WI38 (cell line): Measurements from ENCODE around the gene MRS2.
"Not testable (repeated sequence)": the region's sequence is repeated elsewhere in the genome, so short reads cannot be mapped to it uniquely, and the experiment has no call there.

Experiments used
- H3K4me3 ChIP-seq: 2 replicates; pipeline ENCODE4 v1.5.1; 2011; ENCODE audit warnings: low read depth, mild to moderate bottlenecking, control low read depth, low read length
- TF ChIP-seq, protein P1 (sequence below): IDR thresholded peaks from 2 replicates; pipeline ENCODE4 v1.5.1; 2012; ENCODE audit warnings: low read depth, mild to moderate bottlenecking, control low read depth, low read length

The MRS2 gene

DNA sequence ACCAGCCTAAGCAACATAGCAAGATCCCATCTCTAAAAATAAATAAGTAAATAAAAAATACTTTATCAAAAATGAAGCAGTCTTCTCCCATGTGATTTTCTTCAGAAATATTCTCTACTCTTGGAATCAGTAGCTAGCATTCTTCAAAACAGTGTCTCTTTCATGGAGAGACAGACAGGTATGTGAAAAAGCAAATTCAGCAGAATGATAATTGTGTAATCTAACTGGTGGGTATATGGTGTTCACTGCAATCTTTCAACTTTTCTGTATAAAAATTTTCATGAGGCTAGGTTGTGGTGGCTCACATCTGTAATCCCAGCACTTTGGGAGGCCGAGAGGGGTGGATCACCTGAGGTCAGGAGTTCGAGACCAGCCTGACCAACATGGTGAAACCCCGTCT lies 7.9 kb downstream of the MRS2 start:
- TF ChIP-seq, protein P1, sequence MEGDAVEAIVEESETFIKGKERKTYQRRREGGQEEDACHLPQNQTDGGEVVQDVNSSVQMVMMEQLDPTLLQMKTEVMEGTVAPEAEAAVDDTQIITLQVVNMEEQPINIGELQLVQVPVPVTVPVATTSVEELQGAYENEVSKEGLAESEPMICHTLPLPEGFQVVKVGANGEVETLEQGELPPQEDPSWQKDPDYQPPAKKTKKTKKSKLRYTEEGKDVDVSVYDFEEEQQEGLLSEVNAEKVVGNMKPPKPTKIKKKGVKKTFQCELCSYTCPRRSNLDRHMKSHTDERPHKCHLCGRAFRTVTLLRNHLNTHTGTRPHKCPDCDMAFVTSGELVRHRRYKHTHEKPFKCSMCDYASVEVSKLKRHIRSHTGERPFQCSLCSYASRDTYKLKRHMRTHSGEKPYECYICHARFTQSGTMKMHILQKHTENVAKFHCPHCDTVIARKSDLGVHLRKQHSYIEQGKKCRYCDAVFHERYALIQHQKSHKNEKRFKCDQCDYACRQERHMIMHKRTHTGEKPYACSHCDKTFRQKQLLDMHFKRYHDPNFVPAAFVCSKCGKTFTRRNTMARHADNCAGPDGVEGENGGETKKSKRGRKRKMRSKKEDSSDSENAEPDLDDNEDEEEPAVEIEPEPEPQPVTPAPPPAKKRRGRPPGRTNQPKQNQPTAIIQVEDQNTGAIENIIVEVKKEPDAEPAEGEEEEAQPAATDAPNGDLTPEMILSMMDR: no peak
- H3K4me3 ChIP-seq: no peak overlapping the region

DNA sequence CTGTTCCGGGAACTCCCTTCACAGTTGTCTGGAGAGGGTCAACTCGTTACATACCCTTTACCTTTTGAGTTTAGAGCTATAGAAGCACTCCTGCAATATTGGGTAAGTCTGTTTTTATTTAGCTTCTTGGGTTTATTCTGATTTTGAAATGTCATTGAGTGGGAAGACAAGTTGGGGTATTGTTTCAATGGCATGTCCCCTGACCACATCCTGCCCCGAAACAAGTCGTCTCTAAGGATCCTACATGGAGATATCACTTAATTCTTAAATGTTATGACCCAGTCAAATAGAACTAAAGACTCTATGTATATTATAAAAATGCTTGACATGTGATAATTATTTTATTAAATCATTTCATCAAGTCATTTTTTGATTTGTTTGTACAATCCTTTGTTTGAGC lies 9.6 kb downstream of the MRS2 start:
- TF ChIP-seq, protein P1: no peak
- H3K4me3 ChIP-seq: no peak overlapping the region

DNA sequence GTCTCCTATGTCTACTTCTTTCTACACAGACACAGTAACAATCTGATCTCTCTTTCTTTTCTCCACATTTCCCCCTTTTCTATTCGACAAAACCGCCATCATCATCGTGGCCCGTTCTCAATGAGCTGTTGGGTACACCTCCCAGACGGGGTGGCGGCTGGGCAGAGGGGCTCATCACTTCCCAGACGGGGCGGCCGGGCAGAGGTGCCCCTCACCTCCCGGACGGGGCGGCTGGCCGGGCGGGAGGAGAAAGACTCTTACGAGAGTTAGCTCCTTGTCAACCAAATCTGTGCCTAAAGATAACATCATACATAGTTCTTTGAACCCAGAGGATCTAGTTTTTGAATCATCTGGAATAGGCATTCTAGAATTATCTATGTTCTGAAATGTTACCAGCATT lies 11.8 kb downstream of the MRS2 start:
- H3K4me3 ChIP-seq: not testable (repeated sequence)

DNA sequence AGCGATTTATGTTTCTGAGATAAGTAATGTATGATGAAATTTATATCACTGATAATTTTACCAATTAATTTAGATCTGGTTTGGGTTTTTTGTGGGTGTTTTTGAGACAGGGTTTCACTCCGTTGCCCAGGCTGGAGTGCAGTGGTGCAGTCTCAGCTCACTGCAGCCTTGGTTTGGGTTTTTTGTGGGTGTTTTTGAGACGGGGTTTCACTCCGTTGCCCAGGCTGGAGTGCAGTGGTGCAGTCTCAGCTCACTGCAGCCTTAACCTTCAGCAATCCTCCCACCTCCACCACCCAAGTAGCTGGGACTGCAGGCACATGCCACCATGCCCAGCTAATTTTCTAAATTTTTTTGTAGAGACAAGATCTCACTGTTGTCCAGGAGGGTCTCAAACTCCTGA lies 13.0 kb downstream of the MRS2 start:
- no peak overlapping the region for H3K4me3 ChIP-seq
- TF ChIP-seq, protein P1: no peak

DNA sequence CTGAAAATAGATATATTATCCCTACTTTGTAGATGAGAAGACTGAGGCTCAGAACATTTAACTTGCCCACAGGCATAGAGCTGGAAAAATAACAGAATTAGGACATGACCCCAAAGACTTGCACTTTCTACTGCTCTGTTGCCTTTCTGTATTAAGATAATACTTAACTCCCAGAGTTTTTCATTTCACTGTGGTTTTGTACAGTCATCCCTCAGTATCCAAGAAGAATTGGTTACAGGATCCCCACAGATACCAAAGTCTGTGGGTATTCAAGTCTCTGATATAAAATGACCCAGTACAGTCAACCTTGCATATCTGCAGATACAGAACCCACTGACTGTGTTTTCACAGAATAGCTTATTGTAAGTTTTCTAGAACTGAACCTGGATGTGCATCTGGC lies 16.8 kb downstream of the MRS2 start:
- TF ChIP-seq, protein P1: no peak
- H3K4me3 ChIP-seq: no peak overlapping the region

DNA sequence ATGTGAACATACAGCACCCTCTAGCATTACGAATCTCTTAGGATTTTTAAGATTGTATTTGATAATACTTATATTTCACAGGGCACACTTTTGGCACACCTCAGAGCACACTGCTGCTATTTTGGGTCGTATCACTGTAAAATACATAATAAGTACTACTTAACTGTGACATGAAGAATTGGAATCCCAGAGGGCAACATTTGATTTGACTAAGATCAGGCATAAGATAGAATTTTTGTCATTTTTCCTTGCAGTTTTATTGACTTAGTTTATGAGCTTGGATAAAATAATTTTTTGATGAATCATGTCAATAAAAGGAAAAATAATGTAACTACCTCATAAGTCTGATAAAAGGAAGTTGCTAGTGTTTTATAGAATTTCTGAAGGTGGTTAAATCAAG lies 22.4 kb downstream of the MRS2 start:
- TF ChIP-seq, protein P1: no peak
- H3K4me3 ChIP-seq: no peak overlapping the region

DNA sequence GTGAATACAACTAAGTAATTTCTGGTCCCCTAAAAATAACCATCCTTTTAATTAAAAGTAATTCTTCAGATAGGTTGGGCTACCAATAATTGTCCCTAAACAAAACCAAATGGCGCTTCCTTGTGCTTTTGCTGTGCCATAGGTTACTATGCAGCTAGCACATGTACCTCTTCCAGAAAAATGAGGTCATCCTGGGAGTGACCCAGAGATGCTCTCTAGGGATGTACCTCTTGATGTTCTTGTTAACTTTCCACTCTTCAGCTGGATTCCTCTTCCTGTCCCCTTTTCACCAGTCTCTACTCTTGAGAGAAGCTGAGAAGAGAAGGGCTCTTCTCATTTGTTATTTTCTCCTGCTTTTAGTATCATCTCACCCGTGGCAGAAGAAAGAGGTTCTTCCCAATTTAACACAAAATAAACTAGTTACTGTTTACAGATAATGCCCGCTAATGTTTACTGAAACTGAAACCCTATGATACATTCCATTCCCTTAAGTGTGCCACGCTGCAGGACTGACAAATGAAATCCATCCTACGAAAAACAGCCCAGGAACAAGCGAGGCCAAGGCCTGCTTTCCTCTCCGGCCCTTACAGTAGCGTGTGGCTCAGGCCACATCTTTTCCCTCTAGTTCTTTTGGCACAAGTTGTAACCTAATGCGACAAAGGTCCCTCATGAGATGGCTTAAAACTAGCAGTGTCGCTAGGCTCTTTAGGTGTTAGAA lies 24.2 kb downstream of the MRS2 start:
- H3K4me3 ChIP-seq: no peak overlapping the region
- TF ChIP-seq, protein P1: no peak

DNA sequence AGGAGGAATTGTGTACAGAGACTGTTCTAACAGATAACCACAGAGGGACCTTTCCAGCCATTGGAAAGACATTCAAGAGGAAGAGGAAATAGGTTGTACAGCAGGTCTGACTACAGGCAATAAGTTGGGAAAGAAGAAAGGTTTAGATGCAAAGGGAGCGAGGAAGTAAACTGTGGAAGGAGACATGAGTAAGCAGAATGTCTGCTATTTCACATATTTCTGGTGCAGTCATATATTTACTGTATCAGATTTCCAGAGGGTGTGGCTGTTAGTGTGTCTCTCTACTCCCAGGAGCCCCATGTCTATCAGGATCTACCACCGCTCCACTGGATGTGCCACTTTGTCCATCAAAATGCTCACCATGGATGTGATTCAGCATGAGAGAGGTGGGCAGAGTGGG lies 25.9 kb downstream of the MRS2 start:
- H3K4me3 ChIP-seq: no peak overlapping the region
- TF ChIP-seq, protein P1: no peak
